ENCODE data around the gene LINS1.

The LINS1 gene

GRCh38 chr15:100544338-100544841, 57.6 kb downstream of the LINS1 start:
- Histone ChIP-seq H3K4me3 (ENCODE audit: insufficient read depth, low read length, poor library complexity, severe bottlenecking) (no peak overlapping the region), H3K27me3 (ENCODE audit: low read length) (no peaks in the 10 kb centered on the region), H2AFZ (ENCODE audit: low read depth, low read length, severe bottlenecking) (no peak overlapping the region), H3K4me2 (ENCODE audit: low read depth, low read length, poor library complexity, severe bottlenecking) (no peak overlapping the region), H3K9ac (ENCODE audit: low read length) (no peak overlapping the region), H3K79me2 (ENCODE audit: insufficient read depth, low read length) (no peaks in the 10 kb centered on the region), H4K20me1 (ENCODE audit: low read depth, low read length) (no peaks in the 10 kb centered on the region), H3K36me3 (ENCODE audit: low read length) (no peaks in the 10 kb centered on the region), H3K9me3 (ENCODE audit: insufficient read depth, low read length) (no peaks in the 10 kb centered on the region), H3K27ac (ENCODE audit: low read depth, low read length) (no peak overlapping the region), H3K9me2 (replicated peaks; ENCODE audit: insufficient read depth, low read length) (no peaks in the 10 kb centered on the region), H3F3A (ENCODE audit: insufficient read depth) (no peaks in the 10 kb centered on the region)
- TF ChIP-seq, protein P1, sequence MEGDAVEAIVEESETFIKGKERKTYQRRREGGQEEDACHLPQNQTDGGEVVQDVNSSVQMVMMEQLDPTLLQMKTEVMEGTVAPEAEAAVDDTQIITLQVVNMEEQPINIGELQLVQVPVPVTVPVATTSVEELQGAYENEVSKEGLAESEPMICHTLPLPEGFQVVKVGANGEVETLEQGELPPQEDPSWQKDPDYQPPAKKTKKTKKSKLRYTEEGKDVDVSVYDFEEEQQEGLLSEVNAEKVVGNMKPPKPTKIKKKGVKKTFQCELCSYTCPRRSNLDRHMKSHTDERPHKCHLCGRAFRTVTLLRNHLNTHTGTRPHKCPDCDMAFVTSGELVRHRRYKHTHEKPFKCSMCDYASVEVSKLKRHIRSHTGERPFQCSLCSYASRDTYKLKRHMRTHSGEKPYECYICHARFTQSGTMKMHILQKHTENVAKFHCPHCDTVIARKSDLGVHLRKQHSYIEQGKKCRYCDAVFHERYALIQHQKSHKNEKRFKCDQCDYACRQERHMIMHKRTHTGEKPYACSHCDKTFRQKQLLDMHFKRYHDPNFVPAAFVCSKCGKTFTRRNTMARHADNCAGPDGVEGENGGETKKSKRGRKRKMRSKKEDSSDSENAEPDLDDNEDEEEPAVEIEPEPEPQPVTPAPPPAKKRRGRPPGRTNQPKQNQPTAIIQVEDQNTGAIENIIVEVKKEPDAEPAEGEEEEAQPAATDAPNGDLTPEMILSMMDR (IDR thresholded peaks at IDR 0.05; ENCODE audit: insufficient read depth, low read length, poor library complexity, severe bottlenecking): no peak
- TF ChIP-seq EZH2phosphoT487 (conservative IDR thresholded peaks at IDR 0.05; ENCODE audit: low read length): no peak

DNA sequence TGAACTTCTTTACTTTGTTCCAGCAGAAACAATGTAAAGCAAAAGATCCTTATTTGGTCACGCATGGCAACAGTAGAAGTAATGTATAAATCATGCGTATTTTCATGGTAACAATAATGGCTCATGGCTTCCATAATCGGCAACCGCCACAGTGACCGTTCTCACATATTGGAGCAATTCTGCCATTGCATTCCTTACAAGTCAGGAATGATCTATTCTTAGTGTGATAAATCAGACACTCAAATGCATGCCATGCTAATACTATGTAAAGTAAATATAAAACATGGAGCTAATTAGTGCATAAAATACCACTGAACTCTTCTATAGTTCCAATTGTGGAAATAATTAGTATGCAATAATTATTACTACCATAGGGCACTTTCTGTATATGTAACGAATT, 59.7 kb downstream of the LINS1 start:
- Histone ChIP-seq H4K20me1 (ENCODE audit: low read depth, low read length) (no peaks in the 10 kb centered on the region), H3K4me3 (ENCODE audit: insufficient read depth, low read length, poor library complexity, severe bottlenecking) (no peak overlapping the region), H3K4me2 (ENCODE audit: low read depth, low read length, poor library complexity, severe bottlenecking) (no peak overlapping the region), H3K79me2 (ENCODE audit: insufficient read depth, low read length) (no peaks in the 10 kb centered on the region), H3F3A (ENCODE audit: insufficient read depth) (no peaks in the 10 kb centered on the region), H3K9me2 (replicated peaks; ENCODE audit: insufficient read depth, low read length) (no peaks in the 10 kb centered on the region), H2AFZ (ENCODE audit: low read depth, low read length, severe bottlenecking) (no peak overlapping the region), H3K9me3 (ENCODE audit: insufficient read depth, low read length) (no peaks in the 10 kb centered on the region), H3K27ac (ENCODE audit: low read depth, low read length) (no peak overlapping the region), H3K27me3 (ENCODE audit: low read length) (no peaks in the 10 kb centered on the region), H3K9ac (ENCODE audit: low read length) (no peak overlapping the region), H3K36me3 (ENCODE audit: low read length) (no peaks in the 10 kb centered on the region)
- TF ChIP-seq EZH2phosphoT487 (conservative IDR thresholded peaks at IDR 0.05; ENCODE audit: low read length): no peak
- TF ChIP-seq, protein P1 (IDR thresholded peaks at IDR 0.05; ENCODE audit: insufficient read depth, low read length, poor library complexity, severe bottlenecking): no peak

DNA sequence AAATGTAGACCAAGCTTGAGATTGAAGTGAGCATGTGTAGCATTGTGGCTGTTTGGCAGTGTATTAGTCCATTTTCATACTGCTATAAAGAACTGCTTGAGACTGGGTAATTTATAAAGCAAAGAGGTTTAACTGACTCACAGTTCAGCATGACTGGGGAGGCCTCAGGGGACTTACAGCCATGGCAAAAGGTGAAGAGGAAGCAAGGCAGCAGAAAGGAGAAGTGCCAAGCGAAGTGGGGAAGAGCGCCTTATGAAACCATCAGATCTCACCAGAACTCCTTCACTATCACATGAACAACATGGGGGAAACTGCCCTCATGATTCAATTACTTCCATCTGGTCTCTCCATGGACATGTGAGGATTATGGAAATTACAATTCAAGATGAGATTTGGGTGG, 64.7 kb downstream of the LINS1 start:
- Histone ChIP-seq H4K20me1 (ENCODE audit: low read depth, low read length) (no peaks in the 10 kb centered on the region), H3K27me3 (ENCODE audit: low read length) (no peaks in the 10 kb centered on the region), H3K36me3 (ENCODE audit: low read length) (no peaks in the 10 kb centered on the region), H3K9me3 (ENCODE audit: insufficient read depth, low read length) (no peaks in the 10 kb centered on the region), H3K4me3 (ENCODE audit: insufficient read depth, low read length, poor library complexity, severe bottlenecking) (no peak overlapping the region), H3K79me2 (ENCODE audit: insufficient read depth, low read length) (no peaks in the 10 kb centered on the region), H3K9ac (ENCODE audit: low read length) (no peak overlapping the region), H3K4me2 (ENCODE audit: low read depth, low read length, poor library complexity, severe bottlenecking) (no peak overlapping the region), H3F3A (ENCODE audit: insufficient read depth) (no peaks in the 10 kb centered on the region), H2AFZ (ENCODE audit: low read depth, low read length, severe bottlenecking) (no peak overlapping the region), H3K9me2 (replicated peaks; ENCODE audit: insufficient read depth, low read length) (no peaks in the 10 kb centered on the region), H3K27ac (ENCODE audit: low read depth, low read length) (no peak overlapping the region)
- TF ChIP-seq, protein P1 (IDR thresholded peaks at IDR 0.05; ENCODE audit: insufficient read depth, low read length, poor library complexity, severe bottlenecking): no peak
- no peak for TF ChIP-seq EZH2phosphoT487 (conservative IDR thresholded peaks at IDR 0.05; ENCODE audit: low read length)

Data from SU-DHL-6 (cell line).